ENCODE results near the gene MBP.
"Not testable (repeated sequence)": the region's sequence is repeated elsewhere in the genome, so short reads cannot be mapped to it uniquely, and the experiment has no call there.

The MBP gene

GRCh38 chr18:77023102-77023782 is 109.3 kb downstream of the MBP start:
- DNase-seq (ENCODE audit: low read depth, low spot score) = no peak

- DNase-seq (ENCODE audit: low read depth, low spot score) = no peak
Measured at GRCh38 chr18:77022556-77022955, 110.0 kb downstream of the MBP start.

- no peak for DNase-seq (ENCODE audit: low read depth, low spot score)
Measured at GRCh38 chr18:77022116-77022515, 110.5 kb downstream of the MBP start.

GRCh38 chr18:77021478-77021877 is 111.1 kb downstream of the MBP start:
- DNase-seq (ENCODE audit: low read depth, low spot score) = not testable (repeated sequence)

GRCh38 chr18:77021075-77021474 is 111.5 kb downstream of the MBP start:
- DNase-seq (ENCODE audit: low read depth, low spot score) = no peak

GRCh38 chr18:77020561-77020960 is 112.0 kb downstream of the MBP start:
- no peak for DNase-seq (ENCODE audit: low read depth, low spot score)

- DNase-seq (ENCODE audit: low read depth, low spot score) = no peak
Measured at GRCh38 chr18:77019641-77020040, 112.9 kb downstream of the MBP start.

- DNase-seq (ENCODE audit: low read depth, low spot score) = not testable (repeated sequence)
Measured at GRCh38 chr18:77018650-77019049, 113.9 kb downstream of the MBP start.

GRCh38 chr18:77017355-77017754 is 115.2 kb downstream of the MBP start:
- DNase-seq (ENCODE audit: low read depth, low spot score) = no peak

GRCh38 chr18:77016936-77017335 is 115.6 kb downstream of the MBP start:
- DNase-seq (ENCODE audit: low read depth, low spot score) = no peak

GRCh38 chr18:77015771-77016710 is 116.5 kb downstream of the MBP start:
- no peak for DNase-seq (ENCODE audit: low read depth, low spot score)

GRCh38 chr18:77015169-77015568 is 117.4 kb downstream of the MBP start:
- no peak for DNase-seq (ENCODE audit: low read depth, low spot score)

- no peak for DNase-seq (ENCODE audit: low read depth, low spot score)
Measured at GRCh38 chr18:77014538-77014937, 118.0 kb downstream of the MBP start.

- DNase-seq (ENCODE audit: low read depth, low spot score) = no peak
Measured at GRCh38 chr18:77013811-77014521, 118.6 kb downstream of the MBP start.

- DNase-seq (ENCODE audit: low read depth, low spot score) = no peak
Measured at GRCh38 chr18:77012806-77013541, 119.6 kb downstream of the MBP start.

GRCh38 chr18:77012120-77012519 is 120.5 kb downstream of the MBP start:
- no peak for DNase-seq (ENCODE audit: low read depth, low spot score)

GRCh38 chr18:77009675-77010074 is 122.9 kb downstream of the MBP start:
- no peak for DNase-seq (ENCODE audit: low read depth, low spot score)

- no peak for DNase-seq (ENCODE audit: low read depth, low spot score)
Measured at GRCh38 chr18:77008576-77009315, 123.8 kb downstream of the MBP start.

- no peak for DNase-seq (ENCODE audit: low read depth, low spot score)
Measured at GRCh38 chr18:77008006-77008405, 124.6 kb downstream of the MBP start.

GRCh38 chr18:77007251-77007650 is 125.3 kb downstream of the MBP start:
- no peak for DNase-seq (ENCODE audit: low read depth, low spot score)
